ENCODE measurements around the gene LCOR.

GRCh38 chr10:97016728-97017473, 184.8 kb downstream of the LCOR start:
- no peak for TF ChIP-seq CTCF (conservative IDR thresholded peaks at IDR 0.05; ENCODE audit: low read depth, low read length)
- TF ChIP-seq EZH2 (IDR thresholded peaks at IDR 0.05; ENCODE audit: low read length, unreplicated experiment), result no peak
- no peak for TF ChIP-seq EZH2phosphoT487 (IDR thresholded peaks at IDR 0.05; ENCODE audit: borderline replicate concordance, low read length)

Measured in PC-3 (cell line).